Kidney glomerular epithelial cell (primary cell): ENCODE measurements around the gene NOL4L.

Source experiments
- DNase-seq: peaks from one replicate; lab custom pipeline; 2025; lab: John Stamatoyannopoulos, UW

NOL4L gene

DNA sequence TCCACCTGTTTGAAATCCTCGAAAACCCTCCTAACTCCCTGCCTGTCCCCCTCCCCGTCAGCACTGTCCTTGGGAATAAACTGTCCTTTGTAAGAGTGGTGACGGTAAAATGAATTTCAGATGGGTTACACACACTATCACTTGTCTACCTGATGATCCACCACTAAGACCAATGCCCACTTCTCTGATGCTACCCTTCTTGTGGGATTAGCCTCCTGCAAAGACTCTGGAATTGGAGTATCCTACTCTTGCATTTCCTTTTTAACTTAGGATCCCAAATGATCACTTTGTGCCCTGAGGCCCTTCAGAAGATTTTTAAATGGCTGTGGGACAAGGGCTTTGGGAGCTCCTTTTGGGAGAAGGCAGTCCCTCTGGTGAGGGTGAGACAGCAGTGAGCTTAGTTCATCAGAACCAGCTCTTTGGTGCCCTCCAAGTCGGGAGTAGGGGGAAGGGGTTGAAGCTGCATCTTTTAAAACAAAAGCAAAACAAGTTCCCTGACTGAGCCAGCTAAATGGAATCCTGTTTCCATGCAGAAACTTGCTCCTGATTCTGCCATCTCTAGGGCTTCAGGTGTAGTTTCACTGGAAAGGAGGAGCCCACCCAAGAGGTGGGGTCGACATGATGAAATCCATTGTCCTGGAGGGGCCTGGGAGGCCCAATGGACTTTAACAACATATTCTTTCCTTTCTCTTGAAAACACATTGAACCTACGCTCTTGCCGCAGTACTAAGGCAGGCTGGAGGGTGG is 140.5 kb downstream of the NOL4L start:
- DNase-seq = no peak

- DNase-seq = no peak
Measured at GRCh38 chr20:32443386-32443974, 141.7 kb downstream of the NOL4L start.

DNA sequence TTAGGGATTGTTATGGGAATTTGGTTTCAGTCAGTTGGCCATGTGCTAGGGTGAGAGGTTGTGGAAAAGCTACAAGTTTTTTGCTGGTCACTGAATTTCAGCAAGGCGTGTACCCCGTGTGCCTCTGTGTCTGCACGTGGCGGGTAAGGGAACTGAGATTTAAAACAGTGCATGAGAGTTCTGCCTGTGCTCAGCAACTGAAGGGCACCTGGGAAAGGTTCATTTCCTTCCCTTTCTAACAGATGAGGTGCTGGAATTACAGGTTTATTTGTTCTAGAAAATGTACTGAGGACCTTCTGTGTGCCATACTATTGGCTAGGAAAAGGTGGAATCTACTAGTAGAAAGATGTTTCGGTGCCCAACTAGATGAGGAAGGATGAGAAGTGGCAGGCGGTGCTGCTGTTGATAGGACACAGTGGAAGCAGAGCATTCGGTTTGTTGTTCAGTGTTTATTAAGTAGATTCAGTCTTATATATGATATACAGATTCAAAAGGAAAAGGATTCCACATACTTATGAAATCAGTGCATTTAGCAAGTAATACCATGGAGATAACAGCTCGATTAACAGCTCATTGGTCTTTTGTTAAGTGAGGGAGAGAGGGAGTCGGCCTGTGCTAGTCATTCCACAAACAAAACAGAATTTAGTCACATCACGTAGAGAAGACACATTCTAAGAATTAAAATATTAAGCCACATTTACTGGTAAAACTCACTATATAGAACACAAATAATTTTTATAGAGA is 142.3 kb downstream of the NOL4L start:
- no peak for DNase-seq

DNA sequence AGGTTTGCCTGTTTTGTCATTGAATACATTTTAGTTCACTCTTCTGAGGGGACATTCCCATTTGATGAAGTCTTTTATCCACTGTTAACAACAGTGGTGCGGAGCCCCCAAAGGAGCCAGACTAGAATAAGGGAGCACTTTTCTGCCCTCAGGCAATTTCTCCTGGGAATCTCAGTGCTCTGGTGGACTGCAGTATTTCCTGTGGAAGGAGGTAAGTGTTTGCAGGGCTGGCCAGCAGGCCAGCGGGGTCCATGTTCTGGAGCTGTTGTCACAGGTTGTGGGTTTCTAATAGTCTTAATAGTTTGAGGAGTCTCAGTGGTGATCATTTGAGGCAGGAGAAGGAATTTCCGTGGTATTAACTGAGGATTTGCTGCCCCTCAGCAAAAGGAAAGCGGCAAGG is 143.5 kb downstream of the NOL4L start:
- DNase-seq = no peak

DNA sequence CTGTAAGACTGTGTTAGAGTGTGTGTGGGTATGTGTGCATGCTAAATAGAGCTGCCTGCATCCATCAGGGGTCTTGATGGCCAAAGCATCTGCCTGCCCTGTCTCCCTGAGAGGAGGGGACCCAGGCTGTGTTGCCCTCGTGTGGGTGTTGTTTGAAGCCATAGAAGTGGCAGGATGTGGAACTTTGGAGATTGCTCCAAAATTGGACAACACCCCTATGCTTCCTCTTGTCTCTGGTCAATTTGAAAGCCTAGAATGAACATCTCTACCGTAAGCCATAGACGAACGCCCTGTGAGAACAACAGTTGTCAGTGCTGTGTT is 144.4 kb downstream of the NOL4L start:
- DNase-seq = no peak

DNA sequence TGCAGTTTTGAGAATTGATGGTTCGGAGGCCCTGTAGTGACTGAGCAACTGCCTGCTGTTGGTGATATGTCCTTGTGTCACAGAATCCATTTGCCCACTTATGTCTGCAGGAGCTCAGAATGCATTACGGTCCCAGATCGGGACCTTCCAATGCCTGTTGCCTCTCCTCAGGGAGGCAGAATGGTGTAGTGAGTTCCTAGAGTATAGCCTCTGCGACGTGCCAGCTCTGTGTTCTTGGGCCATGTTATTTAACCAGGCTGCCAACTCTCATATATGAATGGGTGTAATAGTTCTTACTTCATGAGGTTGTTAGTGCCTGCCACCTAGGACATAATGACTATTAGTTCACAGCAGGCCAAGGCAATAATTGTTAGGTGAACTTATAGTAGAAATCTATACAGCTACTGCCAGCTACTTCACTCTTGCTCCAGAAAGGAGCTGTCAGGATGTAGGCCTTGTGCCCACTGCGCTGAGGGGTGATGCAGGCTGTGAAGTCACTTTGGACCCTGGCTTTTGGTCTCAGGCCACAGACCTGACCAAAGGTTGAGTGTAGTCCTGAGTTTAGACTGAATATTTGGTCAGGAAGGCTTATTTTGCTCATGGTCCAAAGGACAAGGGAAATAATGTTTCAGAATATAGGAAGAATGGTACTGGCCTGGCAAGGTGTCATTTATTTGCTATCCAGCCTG is 144.9 kb downstream of the NOL4L start:
- DNase-seq = no peak

DNA sequence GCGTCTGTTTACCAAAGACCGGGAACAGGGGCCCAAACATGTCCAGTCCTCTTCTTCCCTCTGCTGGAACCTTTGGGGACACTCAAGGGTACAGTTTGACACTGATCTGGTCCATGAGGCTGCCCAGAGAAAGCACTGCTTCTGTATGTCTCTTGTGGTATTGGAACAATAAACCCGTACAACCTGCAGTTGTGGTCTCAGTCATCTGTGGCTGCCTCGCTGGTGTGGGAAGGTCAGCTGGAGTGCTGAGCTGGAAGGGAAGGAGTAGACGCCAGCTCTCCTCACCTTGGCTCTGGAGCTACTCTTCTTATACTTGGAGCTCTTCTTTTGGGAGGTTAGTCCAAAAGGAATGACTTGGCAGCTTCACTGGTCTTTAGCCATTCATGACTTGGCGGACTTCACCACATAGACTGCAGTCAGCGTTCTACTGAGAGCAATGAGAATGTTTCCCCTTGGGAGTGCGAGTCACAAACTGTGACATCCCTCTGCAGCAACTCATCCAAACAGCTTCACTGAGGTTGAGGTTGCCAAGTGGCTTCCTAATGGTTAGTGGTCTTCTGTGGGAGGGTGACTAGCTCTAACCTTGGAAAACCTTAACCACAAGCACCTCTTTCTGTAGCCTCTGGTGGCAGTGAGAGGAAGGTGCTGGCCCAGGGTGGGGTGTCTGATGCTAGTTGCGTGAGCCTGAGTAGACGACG is 145.9 kb downstream of the NOL4L start:
- DNase-seq = no peak

DNA sequence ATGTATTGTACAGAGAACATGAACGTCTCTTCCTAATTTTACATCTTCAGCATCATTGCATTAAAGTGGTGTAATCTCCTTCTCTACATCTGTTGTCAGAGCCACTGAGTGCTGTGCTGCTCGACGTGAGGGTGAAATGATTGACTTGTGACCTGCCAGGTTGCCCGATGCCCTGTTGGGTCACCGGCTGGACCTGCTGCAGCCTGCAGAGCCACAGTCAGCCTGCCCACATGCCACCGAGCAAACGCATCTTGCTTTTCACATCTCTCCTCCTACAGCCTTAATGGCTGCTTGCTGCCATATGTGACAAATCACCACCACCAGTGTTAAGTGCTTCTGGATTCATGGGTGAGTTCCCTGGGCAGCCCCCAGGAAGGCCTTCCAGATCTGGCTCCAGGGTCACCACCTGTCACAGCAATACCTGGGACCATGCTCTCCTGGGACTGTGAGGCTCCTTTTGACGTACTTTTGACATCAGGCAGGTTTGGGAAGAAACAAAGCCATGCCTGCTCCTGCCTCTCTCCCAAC is 146.7 kb downstream of the NOL4L start:
- no peak for DNase-seq

DNA sequence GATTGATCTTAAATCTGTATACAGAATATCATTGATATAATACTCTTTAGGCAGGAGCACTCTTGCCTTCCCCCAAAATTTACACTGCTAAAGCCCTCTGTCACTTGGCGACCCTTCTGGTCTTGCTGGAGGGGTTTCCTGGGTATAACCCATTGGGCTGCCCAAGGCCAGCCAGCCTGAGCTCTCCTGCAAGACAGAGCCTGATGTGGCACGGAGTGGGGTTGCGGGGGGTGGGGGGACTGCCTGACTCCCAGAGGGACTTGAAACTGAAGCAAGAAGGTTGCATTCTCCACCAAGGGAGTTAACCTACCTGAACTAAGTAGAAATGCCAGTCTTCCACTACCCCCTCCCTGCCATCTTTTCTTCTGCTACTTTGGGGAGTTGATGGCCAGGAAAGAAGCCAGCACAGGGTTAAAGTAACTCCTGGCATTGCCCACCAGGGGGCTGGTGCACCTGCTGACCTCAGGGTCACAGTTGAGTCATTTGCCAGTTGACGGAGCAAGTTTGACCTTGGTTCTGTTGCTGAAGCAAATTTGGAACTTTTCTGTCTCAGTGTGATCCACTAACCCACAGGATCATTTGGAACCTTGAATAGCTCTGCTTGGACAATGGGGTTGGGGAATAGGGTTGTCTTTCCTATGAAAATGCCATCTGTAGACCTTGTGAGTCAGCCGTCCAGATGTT is 147.6 kb downstream of the NOL4L start:
- no peak for DNase-seq

DNA sequence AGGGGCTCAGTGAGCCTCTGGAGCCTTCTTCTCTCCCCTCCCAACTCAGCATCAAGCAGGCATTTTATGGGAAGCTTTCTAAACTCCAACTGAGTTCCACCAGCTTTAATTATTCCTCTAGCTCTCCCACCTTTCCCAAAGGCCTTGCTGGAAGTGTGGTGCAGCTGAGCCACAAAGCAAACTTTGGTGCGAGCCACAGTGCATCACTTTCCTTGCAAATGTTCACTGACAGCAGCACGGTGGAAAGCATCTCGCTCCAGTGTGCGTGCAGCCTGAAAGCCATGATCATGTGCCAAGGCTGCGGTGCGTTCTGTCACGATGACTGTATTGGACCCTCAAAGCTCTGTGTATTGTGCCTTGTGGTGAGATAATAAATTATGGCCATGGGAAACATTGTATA is 148.2 kb downstream of the NOL4L start:
- DNase-seq = no peak

DNA sequence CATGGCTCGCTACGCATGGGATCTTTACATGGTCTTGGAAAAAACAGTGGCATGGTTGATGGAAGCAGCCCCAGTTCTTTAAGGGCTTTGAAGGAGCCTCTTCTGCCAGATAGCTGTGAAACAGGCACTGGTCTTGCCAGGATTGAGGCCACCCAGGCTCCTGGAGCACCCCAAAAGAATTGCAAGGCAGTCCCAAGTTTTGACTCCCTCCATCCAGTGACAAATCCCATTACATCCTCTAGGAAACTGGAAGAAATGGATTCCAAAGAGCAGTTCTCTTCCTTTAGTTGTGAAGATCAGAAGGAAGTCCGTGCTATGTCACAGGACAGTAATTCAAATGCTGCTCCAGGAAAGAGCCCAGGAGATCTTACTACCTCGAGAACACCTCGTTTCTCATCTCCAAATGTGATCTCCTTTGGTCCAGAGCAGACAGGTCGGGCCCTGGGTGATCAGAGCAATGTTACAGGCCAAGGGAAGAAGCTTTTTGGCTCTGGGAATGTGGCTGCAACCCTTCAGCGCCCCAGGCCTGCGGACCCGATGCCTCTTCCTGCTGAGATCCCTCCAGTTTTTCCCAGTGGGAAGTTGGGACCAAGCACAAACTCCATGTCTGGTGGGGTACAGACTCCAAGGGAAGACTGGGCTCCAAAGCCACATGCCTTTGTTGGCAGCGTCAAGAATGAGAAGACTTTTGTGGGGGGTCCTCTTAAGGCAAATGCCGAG is 148.8 kb downstream of the NOL4L start:
- DNase-seq = no peak

- DNase-seq = no peak
Measured at GRCh38 chr20:32435449-32436107, 149.6 kb downstream of the NOL4L start.

DNA sequence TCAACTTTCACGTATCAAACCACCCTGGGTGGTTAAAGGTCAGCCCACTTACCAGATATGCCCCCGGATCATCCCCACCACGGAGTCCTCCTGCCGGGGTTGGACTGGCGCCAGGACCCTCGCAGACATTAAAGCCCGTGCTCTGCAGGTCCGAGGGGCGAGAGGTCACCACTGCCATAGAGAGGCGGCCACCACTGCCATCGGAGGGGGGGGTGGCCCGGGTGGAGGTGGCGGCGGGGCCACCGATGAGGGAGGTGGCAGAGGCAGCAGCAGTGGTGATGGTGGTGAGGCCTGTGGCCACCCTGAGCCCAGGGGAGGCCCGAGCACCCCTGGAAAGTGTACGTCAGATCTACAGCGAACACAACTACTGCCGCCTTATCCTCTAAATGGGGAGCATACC is 150.7 kb downstream of the NOL4L start:
- no peak for DNase-seq

DNA sequence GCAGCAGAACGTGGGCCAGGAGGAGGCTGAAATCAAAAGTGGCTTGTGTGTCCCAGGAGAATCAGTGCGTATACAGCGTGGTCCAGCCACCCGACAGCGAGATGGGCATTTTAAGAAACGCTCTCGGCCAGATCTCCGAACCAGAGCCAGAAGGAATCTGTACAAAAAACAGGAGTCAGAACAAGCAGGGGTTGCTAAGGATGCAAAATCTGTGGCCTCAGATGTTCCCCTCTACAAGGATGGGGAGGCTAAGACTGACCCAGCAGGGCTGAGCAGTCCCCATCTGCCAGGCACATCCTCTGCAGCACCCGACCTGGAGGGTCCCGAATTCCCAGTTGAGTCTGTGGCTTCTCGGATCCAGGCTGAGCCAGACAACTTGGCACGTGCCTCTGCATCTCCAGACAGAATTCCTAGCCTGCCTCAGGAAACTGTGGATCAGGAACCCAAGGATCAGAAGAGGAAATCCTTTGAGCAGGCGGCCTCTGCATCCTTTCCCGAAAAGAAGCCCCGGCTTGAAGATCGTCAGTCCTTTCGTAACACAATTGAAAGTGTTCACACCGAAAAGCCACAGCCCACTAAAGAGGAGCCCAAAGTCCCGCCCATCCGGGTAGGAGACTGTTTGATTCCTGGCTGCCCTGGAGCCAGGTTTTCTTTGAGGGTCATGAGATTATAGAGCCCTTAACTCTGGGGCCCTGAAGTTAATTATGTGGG is 151.7 kb downstream of the NOL4L start:
- DNase-seq = no peak

DNA sequence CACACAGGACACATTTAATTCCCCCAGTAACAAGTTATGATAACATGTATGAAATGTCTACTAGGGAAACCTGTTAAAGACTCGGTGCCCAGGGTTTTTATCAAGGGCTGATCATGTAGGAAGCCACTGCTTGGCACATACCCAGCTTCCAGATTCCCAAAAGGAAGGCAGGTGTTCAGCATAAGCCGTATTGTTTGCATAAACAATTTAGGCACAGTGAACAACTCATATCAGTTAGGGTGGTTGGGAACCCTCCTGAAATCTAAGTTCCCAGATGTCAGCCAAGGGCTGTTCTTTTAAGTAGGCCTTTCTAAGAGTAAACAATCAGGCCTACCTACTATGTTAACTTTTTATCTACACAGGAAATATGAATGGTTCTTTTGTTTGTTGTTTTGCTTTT is 152.9 kb downstream of the NOL4L start:
- DNase-seq = no peak

- DNase-seq = no peak
Measured at GRCh38 chr20:32431457-32431856, 153.7 kb downstream of the NOL4L start.

DNA sequence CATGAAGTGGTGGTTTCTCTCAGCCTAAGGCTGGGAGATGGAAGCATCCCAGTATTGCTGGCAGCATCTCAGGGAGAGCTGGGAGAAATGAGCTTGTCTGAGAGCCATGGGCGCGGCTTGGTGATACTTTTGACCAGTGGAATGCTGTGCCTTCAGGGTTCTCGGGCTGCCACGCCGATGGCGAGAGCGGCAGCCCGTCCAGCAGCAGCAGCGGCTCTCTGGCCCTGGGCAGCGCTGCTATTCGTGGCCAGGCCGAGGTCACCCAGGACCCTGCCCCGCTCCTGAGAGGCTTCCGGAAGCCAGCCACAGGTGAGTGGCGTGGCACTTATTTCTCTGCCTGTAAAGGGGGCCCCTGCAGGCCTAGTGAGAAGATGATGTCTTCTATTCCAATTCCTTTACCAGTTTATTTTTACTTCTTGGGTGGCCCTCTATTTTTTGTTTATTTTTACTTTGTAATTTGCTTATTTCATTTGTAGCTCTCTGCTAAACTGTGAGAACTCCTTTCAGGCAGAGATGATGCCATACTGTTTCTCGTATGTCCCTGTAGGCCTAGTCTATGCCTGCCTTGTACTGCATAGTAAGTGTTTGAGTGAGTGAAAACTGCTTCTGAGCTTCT is 155.3 kb downstream of the NOL4L start:
- no peak for DNase-seq

GRCh38 chr20:32429343-32429742 is 155.8 kb downstream of the NOL4L start:
- no peak for DNase-seq

- DNase-seq = no peak
Measured at GRCh38 chr20:32427996-32428395, 157.1 kb downstream of the NOL4L start.
